HFF-Myc (cell line): ENCODE results near the gene SH3RF3.

Source experiments
- DNase-seq: peaks from one replicate; pipeline ENCODE4 v3.0.0-alpha.2; 2011; ENCODE audit warnings: low read depth; ENCODE audit errors: extremely low read depth
- H3K4me3 ChIP-seq: replicated peaks from 2 replicates; pipeline ENCODE4 v1.5.1; 2011; ENCODE audit warnings: low read depth, mild to moderate bottlenecking, control low read depth, low read length
- TF ChIP-seq, protein P1 (sequence below): IDR thresholded peaks from 2 replicates; pipeline ENCODE4 v1.5.1; 2012; ENCODE audit warnings: mild to moderate bottlenecking, low read depth, low read length, control low read depth; ENCODE audit errors: missing control alignments

SH3RF3 gene

DNA sequence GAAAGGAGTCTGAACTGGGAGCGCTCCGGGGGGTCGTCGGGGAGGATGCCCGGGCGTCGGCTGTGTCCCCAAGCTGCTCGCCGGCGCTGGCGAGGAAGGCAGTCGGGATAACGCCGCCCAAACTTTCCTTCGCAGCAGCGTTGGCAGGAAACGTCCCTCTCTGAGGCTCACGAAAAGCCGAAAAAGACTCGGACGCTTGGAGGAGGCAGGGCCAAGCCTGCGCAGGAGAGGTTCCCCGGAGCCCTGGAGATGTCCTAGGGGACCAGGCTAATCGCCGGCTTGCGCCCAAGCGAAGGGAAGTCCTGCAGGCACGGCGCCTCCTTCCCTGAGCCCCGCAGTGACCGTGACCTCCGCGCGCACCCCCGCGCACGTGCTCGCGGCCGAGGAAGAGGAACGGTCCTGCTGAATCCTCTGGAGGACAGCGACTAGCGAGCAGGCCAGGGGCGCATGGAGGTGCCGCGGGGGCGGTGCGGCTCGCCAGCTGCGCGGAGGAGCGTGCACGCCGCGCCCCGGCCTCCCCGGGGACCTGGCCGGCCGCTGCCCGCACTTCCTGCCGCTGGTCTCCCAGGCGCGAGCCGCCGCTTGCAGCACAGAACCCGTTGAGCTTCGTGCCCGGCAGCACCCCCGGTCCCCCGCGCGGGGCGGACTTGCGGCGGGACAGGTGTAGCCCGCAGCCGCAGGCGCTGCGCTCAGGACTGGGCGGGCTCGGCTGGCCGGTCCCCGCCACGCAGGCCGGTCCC is at the start of gene SH3RF3:
Gene SH3RF3 (plus strand): TSS at position 590 of the 740 bp plus-strand sequence.
- no peak for DNase-seq
- H3K4me3 ChIP-seq = peak within 1 kb of the TSS; percentile 68
- TF ChIP-seq, protein P1, sequence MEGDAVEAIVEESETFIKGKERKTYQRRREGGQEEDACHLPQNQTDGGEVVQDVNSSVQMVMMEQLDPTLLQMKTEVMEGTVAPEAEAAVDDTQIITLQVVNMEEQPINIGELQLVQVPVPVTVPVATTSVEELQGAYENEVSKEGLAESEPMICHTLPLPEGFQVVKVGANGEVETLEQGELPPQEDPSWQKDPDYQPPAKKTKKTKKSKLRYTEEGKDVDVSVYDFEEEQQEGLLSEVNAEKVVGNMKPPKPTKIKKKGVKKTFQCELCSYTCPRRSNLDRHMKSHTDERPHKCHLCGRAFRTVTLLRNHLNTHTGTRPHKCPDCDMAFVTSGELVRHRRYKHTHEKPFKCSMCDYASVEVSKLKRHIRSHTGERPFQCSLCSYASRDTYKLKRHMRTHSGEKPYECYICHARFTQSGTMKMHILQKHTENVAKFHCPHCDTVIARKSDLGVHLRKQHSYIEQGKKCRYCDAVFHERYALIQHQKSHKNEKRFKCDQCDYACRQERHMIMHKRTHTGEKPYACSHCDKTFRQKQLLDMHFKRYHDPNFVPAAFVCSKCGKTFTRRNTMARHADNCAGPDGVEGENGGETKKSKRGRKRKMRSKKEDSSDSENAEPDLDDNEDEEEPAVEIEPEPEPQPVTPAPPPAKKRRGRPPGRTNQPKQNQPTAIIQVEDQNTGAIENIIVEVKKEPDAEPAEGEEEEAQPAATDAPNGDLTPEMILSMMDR = no peak

DNA sequence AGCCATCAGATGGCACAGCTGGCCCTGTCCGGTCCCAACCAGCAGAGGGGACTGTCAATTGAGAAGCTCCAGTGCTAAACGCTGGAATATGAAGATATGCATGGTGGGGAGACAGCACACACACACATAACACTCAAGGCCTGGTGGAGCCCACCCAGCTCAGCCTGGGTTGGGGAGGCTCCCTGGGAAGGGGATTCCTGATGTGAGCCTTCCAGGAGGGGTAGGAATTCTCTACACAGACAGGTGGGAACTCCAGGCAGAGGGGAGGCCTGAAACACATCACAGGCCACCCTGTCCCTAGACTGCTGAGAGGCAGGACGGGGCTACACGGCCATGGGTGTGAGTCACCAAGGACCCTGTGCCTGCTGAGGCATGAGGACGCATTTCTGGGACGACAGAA is 49.4 kb upstream of the SH3RF3 start:
- TF ChIP-seq, protein P1 = no peak
- no peak overlapping the region for H3K4me3 ChIP-seq
- no peak for DNase-seq

DNA sequence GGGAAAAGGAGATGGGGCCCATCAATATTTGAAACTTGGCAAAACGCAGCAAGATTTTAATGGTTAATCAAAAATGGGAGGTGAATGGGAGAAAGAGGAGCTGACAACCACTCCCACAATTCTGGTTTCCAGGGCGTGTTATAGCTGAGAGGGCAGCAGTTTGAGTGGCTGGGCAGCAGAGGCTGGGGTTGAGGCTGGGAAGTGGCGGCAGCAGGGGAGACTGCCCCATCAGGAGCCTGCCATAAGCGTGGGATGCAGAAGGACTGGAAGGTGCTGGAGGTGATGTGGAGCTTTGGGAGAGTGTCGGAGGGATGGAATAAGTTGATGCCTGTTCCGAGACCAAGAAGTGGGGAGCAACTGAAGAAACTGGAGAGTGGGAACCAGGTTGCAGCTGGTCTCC is 48.9 kb upstream of the SH3RF3 start:
- TF ChIP-seq, protein P1 = no peak
- H3K4me3 ChIP-seq = no peak overlapping the region
- DNase-seq = no peak

DNA sequence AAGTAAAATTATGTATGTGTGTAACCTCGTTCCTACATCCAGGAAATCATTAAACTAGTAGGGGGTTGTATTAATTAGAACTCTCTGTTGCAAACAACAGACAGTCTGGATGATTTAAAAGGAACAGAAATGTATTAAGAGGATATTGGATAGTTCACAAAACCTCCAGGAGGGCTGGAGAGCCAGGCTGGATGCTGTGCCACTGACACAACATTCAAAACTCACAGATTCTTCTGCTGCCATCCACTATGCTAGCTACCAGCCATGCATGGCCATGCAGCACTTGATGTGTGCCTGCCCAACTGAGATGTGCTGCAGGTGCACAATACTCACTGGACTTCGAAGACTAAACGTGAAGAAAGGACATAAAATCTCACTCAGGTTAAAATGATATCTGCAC is 48.2 kb upstream of the SH3RF3 start:
- no peak overlapping the region for H3K4me3 ChIP-seq
- TF ChIP-seq, protein P1 = no peak
- no peak for DNase-seq

DNA sequence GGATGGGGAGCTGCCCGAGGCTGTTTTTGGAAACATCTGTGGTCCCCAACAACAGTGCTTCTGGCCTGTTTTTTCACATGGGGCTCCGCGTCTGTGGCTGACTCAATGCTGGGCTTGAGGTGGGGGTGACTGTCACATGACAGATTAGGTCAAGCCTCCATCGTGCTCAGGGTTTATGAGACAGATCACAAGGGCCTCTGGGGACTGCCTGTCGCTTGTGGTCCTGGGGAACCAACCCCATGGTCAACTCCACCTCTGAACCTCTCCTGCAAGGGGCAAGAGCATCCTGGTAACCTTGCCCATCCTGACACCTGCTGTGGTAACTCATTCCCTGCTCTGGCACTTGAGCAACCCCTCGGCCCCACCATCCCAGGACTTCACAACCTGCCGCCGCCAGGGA is 47.6 kb upstream of the SH3RF3 start:
- TF ChIP-seq, protein P1 = no peak
- no peak for DNase-seq

DNA sequence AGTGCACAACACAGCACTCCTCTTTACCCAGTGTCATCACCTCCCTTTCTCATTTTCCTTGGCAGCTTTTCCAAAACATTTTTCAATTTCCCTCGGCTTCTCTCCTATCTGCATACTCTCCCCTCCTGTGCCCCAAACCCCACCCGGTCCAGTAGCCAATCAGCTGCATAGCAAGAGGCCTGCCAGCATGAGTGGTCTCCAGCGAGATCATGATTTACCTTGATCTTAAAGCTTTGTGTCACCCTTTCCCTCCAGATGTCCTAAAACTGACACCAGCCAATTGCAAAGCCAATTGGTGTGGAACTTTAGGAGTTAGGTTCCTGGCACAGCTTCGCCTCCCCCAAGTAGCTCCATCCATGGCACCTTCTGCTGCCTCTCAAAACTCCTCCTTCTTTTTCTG is 45.2 kb upstream of the SH3RF3 start:
- no peak overlapping the region for H3K4me3 ChIP-seq

More for the DNA sequence above, 47.6 kb upstream of the SH3RF3 start:
- no peak overlapping the region for H3K4me3 ChIP-seq

More for the DNA sequence above, 45.2 kb upstream of the SH3RF3 start:
- no peak for DNase-seq
- TF ChIP-seq, protein P1 = no peak
